ENCODE results near the gene HYAL2. TPM values are rescaled to one million over a fixed set of nuclear protein-coding genes. Genes with fewer than 3 reads are reported as not detected.

The HYAL2 gene
- total and polyA plus RNA-seq, 10 of the 15 experiments (the other 5 are each of a cell fraction or from before 2014, with no cell fraction given), result 0.06 to 21.8 (median 12.7) TPM

DNA sequence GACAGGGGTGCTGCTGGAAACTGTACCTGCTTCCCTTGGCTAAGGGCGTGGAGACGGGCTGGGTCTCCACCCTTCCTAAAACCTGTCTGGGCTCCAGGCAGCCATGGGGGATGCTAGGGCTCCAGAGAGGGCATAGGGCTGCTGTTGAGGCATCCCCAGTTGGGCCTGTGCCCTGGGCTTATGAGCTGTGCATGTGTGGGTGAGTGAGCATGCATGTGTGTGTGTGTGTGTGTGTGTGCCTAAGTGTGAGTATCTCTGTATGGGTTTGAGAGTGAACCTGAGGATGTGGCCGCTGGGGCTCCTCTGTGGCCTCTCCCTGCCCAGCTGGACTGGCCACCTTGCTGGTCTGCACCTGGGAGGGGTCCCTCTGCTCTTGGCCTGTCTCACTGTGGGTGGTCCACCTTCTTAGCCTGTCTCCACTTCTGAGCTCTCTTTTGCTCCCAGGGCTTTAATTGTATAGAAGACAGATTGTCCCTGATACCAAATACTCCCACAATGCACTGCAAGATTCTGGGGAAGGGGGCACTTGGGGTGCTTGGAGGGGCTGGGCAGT, 48.7 kb upstream of the HYAL2 start (continued):
- TF ChIP-seq CEBPB (IDR thresholded peaks at IDR 0.05; ENCODE audit: borderline replicate concordance in 1 of 2, low read depth in 2 of 2, low read length in 2 of 2) (no peak), PAX5 (IDR thresholded peaks at IDR 0.05; ENCODE audit: borderline replicate concordance, low read depth, low read length) (no peak), RBBP5 (conservative IDR thresholded peaks at IDR 0.05) (no peak)

DNA sequence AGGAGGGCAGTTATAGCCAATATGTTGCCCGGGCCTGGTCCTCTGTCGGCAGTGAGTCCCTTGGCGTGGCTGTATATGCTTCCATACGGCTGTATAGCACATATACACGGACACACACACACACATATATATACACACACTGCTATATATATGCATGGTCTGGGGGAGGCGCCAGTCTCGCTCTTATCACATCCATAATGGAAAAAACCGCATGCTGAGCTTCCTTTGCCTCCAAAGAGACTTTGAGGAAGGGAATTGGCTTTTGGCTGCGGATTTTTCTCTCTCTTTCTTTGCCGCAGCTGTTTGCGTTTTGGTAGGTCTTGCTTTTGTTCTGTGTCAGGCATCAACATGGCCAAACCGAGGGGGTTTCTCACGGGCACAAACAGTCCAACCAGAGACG, 48.0 kb upstream of the HYAL2 start:
- ChIA-PET RAD21 (ENCODE audit: unreplicated experiment) (interaction anchor here (1.3 kb wide), 1 partner anchor 172 kb away, joined by 6 read pairs; no protein-coding TSS in a partner anchor), SMC1A (ENCODE audit: uncharacterized antibody, unreplicated experiment) (no interaction called here), POLR2A (no interaction called here), CTCF (interaction anchor here (0.7 kb wide), 1 partner anchor 172 kb away, joined by 3 read pairs; no protein-coding TSS in a partner anchor)
- no peak for FAIRE-seq
- Histone ChIP-seq H3K27me3 (replicated peaks in 1 of 2; ENCODE audit: control insufficient read depth in 2 of 2, insufficient read depth in 2 of 2, low read length in 1 of 2) (no peaks in the 10 kb centered on the region; a peak in 3 of 4 replicates), H2AFZ (ENCODE audit: control insufficient read depth, low read depth, low read length) (no peak overlapping the region), H4K20me1 (ENCODE audit: control insufficient read depth, insufficient read depth) (no peaks in the 10 kb centered on the region), H3K9ac (ENCODE audit: control insufficient read depth, insufficient read depth, low read length) (no peak overlapping the region), H3K4me2 (ENCODE audit: control insufficient read depth, insufficient read depth) (no peak overlapping the region), H3K36me3 (ENCODE audit: control insufficient read depth in 2 of 2, insufficient read depth in 2 of 2, low read length in 1 of 2) (no peaks in the 10 kb centered on the region), H3K4me3 (no peak overlapping the region), H3K4me1 (ENCODE audit: control insufficient read depth, insufficient read depth, low read length) (peaks cover 1% of the 10 kb centered on the region; the same call in 1 of the 2 replicates), H3K79me2 (ENCODE audit: control insufficient read depth, insufficient read depth, low read length) (no peaks in the 10 kb centered on the region), H3K27ac (ENCODE audit: control insufficient read depth, insufficient read depth) (no peak overlapping the region), H3K9me3 (replicated peaks; ENCODE audit: control insufficient read depth, insufficient read depth, low read length) (no peaks in the 10 kb centered on the region)
- in situ Hi-C loops (cut with MboI), result no loop called here
- 0 out of 3 replicates have a peak, but pooled peaks have one; percentile 13 for ATAC-seq
- BruUV-seq (replicated peaks), result no TSS peak
- WGBS (ENCODE audit: insufficient coverage, insufficient replicate concordance, low lambda C conversion rate, missing lambda C conversion rate), result 20% methylated on average over 14 of the region's 14 CpGs
- intact Hi-C loops (cut with micrococcal nuclease; ENCODE audit: unreplicated experiment), result no loop called here
- no peak for DNase-seq (ENCODE audit: low read depth, low spot score)
- no peak for TF ChIP-seq ATF7 (IDR thresholded peaks at IDR 0.05; ENCODE audit: low read depth)
- no peak for TF ChIP-seq POLR2AphosphoS2 (IDR thresholded peaks at IDR 0.05; ENCODE audit: low read depth, low read length)
- TF ChIP-seq, protein P1, sequence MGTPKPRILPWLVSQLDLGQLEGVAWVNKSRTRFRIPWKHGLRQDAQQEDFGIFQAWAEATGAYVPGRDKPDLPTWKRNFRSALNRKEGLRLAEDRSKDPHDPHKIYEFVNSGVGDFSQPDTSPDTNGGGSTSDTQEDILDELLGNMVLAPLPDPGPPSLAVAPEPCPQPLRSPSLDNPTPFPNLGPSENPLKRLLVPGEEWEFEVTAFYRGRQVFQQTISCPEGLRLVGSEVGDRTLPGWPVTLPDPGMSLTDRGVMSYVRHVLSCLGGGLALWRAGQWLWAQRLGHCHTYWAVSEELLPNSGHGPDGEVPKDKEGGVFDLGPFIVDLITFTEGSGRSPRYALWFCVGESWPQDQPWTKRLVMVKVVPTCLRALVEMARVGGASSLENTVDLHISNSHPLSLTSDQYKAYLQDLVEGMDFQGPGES (IDR thresholded peaks at IDR 0.05), result no peak
- TF ChIP-seq, protein P2, sequence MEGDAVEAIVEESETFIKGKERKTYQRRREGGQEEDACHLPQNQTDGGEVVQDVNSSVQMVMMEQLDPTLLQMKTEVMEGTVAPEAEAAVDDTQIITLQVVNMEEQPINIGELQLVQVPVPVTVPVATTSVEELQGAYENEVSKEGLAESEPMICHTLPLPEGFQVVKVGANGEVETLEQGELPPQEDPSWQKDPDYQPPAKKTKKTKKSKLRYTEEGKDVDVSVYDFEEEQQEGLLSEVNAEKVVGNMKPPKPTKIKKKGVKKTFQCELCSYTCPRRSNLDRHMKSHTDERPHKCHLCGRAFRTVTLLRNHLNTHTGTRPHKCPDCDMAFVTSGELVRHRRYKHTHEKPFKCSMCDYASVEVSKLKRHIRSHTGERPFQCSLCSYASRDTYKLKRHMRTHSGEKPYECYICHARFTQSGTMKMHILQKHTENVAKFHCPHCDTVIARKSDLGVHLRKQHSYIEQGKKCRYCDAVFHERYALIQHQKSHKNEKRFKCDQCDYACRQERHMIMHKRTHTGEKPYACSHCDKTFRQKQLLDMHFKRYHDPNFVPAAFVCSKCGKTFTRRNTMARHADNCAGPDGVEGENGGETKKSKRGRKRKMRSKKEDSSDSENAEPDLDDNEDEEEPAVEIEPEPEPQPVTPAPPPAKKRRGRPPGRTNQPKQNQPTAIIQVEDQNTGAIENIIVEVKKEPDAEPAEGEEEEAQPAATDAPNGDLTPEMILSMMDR (IDR thresholded peaks at IDR 0.05 in 2 of 3, conservative IDR thresholded peaks at IDR 0.05 in 1 of 3; ENCODE audit: control insufficient read depth in 2 of 3, extremely low read depth in 1 of 3, insufficient read depth in 1 of 3, low read depth in 3 of 3, low read length in 3 of 3), result 0 out of 6 replicates have a peak, but pooled peaks of 1 of the 3 experiments have one; percentile 7
- TF ChIP-seq HDGF (IDR thresholded peaks at IDR 0.05), result no peak
- TF ChIP-seq SMAD5 (IDR thresholded peaks at IDR 0.05; ENCODE audit: low read depth), result no peak
- no peak for TF ChIP-seq CHD1 (IDR thresholded peaks at IDR 0.05; ENCODE audit: low read depth, low read length)
- no peak for TF ChIP-seq NR2F1 (conservative IDR thresholded peaks at IDR 0.05)
- TF ChIP-seq, protein P3, sequence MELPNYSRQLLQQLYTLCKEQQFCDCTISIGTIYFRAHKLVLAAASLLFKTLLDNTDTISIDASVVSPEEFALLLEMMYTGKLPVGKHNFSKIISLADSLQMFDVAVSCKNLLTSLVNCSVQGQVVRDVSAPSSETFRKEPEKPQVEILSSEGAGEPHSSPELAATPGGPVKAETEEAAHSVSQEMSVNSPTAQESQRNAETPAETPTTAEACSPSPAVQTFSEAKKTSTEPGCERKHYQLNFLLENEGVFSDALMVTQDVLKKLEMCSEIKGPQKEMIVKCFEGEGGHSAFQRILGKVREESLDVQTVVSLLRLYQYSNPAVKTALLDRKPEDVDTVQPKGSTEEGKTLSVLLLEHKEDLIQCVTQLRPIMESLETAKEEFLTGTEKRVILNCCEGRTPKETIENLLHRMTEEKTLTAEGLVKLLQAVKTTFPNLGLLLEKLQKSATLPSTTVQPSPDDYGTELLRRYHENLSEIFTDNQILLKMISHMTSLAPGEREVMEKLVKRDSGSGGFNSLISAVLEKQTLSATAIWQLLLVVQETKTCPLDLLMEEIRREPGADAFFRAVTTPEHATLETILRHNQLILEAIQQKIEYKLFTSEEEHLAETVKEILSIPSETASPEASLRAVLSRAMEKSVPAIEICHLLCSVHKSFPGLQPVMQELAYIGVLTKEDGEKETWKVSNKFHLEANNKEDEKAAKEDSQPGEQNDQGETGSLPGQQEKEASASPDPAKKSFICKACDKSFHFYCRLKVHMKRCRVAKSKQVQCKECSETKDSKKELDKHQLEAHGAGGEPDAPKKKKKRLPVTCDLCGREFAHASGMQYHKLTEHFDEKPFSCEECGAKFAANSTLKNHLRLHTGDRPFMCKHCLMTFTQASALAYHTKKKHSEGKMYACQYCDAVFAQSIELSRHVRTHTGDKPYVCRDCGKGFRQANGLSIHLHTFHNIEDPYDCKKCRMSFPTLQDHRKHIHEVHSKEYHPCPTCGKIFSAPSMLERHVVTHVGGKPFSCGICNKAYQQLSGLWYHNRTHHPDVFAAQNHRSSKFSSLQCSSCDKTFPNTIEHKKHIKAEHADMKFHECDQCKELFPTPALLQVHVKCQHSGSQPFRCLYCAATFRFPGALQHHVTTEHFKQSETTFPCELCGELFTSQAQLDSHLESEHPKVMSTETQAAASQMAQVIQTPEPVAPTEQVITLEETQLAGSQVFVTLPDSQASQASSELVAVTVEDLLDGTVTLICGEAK (IDR thresholded peaks at IDR 0.05; ENCODE audit: borderline replicate concordance), result no peak
- TF ChIP-seq, protein P4, sequence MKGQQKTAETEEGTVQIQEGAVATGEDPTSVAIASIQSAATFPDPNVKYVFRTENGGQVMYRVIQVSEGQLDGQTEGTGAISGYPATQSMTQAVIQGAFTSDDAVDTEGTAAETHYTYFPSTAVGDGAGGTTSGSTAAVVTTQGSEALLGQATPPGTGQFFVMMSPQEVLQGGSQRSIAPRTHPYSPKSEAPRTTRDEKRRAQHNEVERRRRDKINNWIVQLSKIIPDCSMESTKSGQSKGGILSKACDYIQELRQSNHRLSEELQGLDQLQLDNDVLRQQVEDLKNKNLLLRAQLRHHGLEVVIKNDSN (IDR thresholded peaks at IDR 0.05; ENCODE audit: borderline replicate concordance, extremely low read length, insufficient read depth, low read depth, low read length), result no peak
- TF ChIP-seq FOXK2 (IDR thresholded peaks at IDR 0.05), result no peak
- no peak for TF ChIP-seq MYC (IDR thresholded peaks at IDR 0.05; ENCODE audit: insufficient read depth, insufficient read length, insufficient replicate concordance, low read length, severe bottlenecking)
